ENCODE measurements around the gene FAM170B.

DNA sequence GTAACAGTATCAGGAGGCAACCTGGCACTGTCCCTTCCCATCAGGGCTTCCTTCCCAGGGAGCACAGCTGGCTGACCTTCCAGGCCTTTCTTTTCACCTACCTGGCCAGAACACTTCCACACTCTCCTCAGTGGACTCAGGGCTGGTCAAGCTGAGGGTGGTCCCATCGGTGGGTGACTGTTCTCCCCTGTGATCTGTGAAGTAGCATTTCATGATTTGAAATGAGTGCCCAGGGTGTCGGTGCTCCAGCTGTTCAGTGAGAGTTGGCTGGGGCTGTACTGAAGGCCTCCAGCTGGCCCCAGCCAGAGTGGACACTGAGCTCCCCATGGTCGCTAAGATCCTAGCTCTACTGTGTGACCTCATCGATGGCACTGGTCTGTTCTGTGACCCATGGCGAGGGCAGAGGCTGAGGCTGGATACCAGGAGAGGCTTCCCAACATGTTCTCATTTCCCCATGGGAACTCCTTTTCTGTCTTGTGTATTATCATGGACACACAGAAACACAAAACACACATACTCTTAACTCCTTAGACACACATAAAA, at the start of gene FAM170B:
- TF ChIP-seq, protein P1, sequence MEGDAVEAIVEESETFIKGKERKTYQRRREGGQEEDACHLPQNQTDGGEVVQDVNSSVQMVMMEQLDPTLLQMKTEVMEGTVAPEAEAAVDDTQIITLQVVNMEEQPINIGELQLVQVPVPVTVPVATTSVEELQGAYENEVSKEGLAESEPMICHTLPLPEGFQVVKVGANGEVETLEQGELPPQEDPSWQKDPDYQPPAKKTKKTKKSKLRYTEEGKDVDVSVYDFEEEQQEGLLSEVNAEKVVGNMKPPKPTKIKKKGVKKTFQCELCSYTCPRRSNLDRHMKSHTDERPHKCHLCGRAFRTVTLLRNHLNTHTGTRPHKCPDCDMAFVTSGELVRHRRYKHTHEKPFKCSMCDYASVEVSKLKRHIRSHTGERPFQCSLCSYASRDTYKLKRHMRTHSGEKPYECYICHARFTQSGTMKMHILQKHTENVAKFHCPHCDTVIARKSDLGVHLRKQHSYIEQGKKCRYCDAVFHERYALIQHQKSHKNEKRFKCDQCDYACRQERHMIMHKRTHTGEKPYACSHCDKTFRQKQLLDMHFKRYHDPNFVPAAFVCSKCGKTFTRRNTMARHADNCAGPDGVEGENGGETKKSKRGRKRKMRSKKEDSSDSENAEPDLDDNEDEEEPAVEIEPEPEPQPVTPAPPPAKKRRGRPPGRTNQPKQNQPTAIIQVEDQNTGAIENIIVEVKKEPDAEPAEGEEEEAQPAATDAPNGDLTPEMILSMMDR (IDR thresholded peaks at IDR 0.05): no peak
- TF ChIP-seq POLR2A (IDR thresholded peaks at IDR 0.05) (no peak), POLR2AphosphoS5 (IDR thresholded peaks at IDR 0.05) (no peak), EP300 (IDR thresholded peaks at IDR 0.05) (no peak)
